Measurements from ENCODE around the gene NOM1.

Gene NOM1

GRCh38 chr7:157000741-157001653, 51.5 kb downstream of the NOM1 start:
- Mint-ChIP-seq H3K27me3 (peaks cover 39% of the 10 kb centered on the region), H3K27ac (no peak overlapping the region), H3K4me3 (peak overlapping the region; percentile 71), H3K4me1 (peaks cover 10% of the 10 kb centered on the region), H3K36me3 (no peaks in the 10 kb centered on the region), H3K9me3 (peaks cover 1% of the 10 kb centered on the region)
- DNase-seq (ENCODE audit: low spot score in 2 of 2) (no peak), ATAC-seq (ENCODE audit: low read depth) (no peak)

GRCh38 chr7:157001920-157002818, 52.7 kb downstream of the NOM1 start:
- H3K27ac Mint-ChIP-seq = no peak overlapping the region

GRCh38 chr7:157002819-157003421, 53.4 kb downstream of the NOM1 start:
- Mint-ChIP-seq H3K4me3 (no peak overlapping the region), H3K9me3 (peaks cover 1% of the 10 kb centered on the region), H3K4me1 (peaks cover 12% of the 10 kb centered on the region), H3K27me3 (peaks cover 28% of the 10 kb centered on the region), H3K36me3 (no peaks in the 10 kb centered on the region), H3K27ac (no peak overlapping the region)
- ATAC-seq (ENCODE audit: low read depth) = no peak
- no peak for DNase-seq (ENCODE audit: low spot score in 2 of 2)

More at GRCh38 chr7:157001920-157002818, 52.7 kb downstream of the NOM1 start:
- Mint-ChIP-seq H3K27me3 (peaks cover 34% of the 10 kb centered on the region), H3K4me1 (peaks cover 12% of the 10 kb centered on the region), H3K9me3 (peaks cover 1% of the 10 kb centered on the region), H3K36me3 (no peaks in the 10 kb centered on the region), H3K4me3 (no peak overlapping the region)
- ATAC-seq (ENCODE audit: low read depth) (no peak), DNase-seq (ENCODE audit: low spot score in 2 of 2) (no peak)

GRCh38 chr7:157003445-157003755, 53.9 kb downstream of the NOM1 start:
- H3K27ac Mint-ChIP-seq = peak overlapping the region; percentile 73
- peaks cover 26% of the 10 kb centered on the region for H3K27me3 Mint-ChIP-seq
- H3K36me3 Mint-ChIP-seq = no peaks in the 10 kb centered on the region
- DNase-seq (ENCODE audit: low spot score in 2 of 2) (no peak), ATAC-seq (ENCODE audit: low read depth) (no peak)
- H3K4me3 Mint-ChIP-seq = no peak overlapping the region
- peaks cover 12% of the 10 kb centered on the region for H3K4me1 Mint-ChIP-seq
- peaks cover 1% of the 10 kb centered on the region for H3K9me3 Mint-ChIP-seq

GRCh38 chr7:157003756-157004520, 54.4 kb downstream of the NOM1 start:
- H3K27me3 Mint-ChIP-seq = peaks cover 25% of the 10 kb centered on the region
- peak overlapping the region; percentile 73 for H3K27ac Mint-ChIP-seq
- peak in 1 of 2 donors; percentile 24 for DNase-seq (ENCODE audit: low spot score in 2 of 2)
- no peaks in the 10 kb centered on the region for H3K36me3 Mint-ChIP-seq
- H3K9me3 Mint-ChIP-seq = peaks cover 1% of the 10 kb centered on the region
- H3K4me3 Mint-ChIP-seq = no peak overlapping the region
- peaks cover 12% of the 10 kb centered on the region for H3K4me1 Mint-ChIP-seq
- ATAC-seq (ENCODE audit: low read depth) = no peak

GRCh38 chr7:157004521-157005455, 55.3 kb downstream of the NOM1 start:
- peaks cover 1% of the 10 kb centered on the region for H3K9me3 Mint-ChIP-seq
- peaks cover 27% of the 10 kb centered on the region for H3K27me3 Mint-ChIP-seq
- DNase-seq (ENCODE audit: low spot score in 2 of 2) (no peak), ATAC-seq (ENCODE audit: low read depth) (no peak)
- no peaks in the 10 kb centered on the region for H3K36me3 Mint-ChIP-seq
- H3K4me3 Mint-ChIP-seq = no peak overlapping the region
- H3K4me1 Mint-ChIP-seq = peaks cover 14% of the 10 kb centered on the region
- peak overlapping the region; percentile 31 for H3K27ac Mint-ChIP-seq

GRCh38 chr7:157005456-157006204, 56.1 kb downstream of the NOM1 start:
- H3K9me3 Mint-ChIP-seq = peaks cover 1% of the 10 kb centered on the region
- DNase-seq (ENCODE audit: low spot score in 2 of 2) = no peak
- H3K27ac Mint-ChIP-seq = no peak overlapping the region
- peaks cover 11% of the 10 kb centered on the region for H3K4me1 Mint-ChIP-seq
- ATAC-seq (ENCODE audit: low read depth) = no peak
- H3K4me3 Mint-ChIP-seq = no peak overlapping the region
- no peaks in the 10 kb centered on the region for H3K36me3 Mint-ChIP-seq
- H3K27me3 Mint-ChIP-seq = peaks cover 25% of the 10 kb centered on the region

- Mint-ChIP-seq H3K4me1 (peaks cover 8% of the 10 kb centered on the region), H3K9me3 (peaks cover 1% of the 10 kb centered on the region), H3K36me3 (no peaks in the 10 kb centered on the region), H3K4me3 (no peak overlapping the region), H3K27me3 (peaks cover 21% of the 10 kb centered on the region), H3K27ac (no peak overlapping the region)
- ATAC-seq (ENCODE audit: low read depth) (no peak), DNase-seq (ENCODE audit: low spot score in 2 of 2) (no peak)
Measured at GRCh38 chr7:157006205-157006747, 56.8 kb downstream of the NOM1 start.

GRCh38 chr7:157006829-157007469, 57.4 kb downstream of the NOM1 start:
- Mint-ChIP-seq H3K4me3 (no peak overlapping the region), H3K9me3 (peaks cover 1% of the 10 kb centered on the region), H3K27me3 (peaks cover 23% of the 10 kb centered on the region), H3K4me1 (peaks cover 11% of the 10 kb centered on the region), H3K36me3 (no peaks in the 10 kb centered on the region), H3K27ac (no peak overlapping the region)
- ATAC-seq (ENCODE audit: low read depth) (no peak), DNase-seq (ENCODE audit: low spot score in 2 of 2) (no peak)

GRCh38 chr7:157007470-157008066, 58.1 kb downstream of the NOM1 start:
- peaks cover 1% of the 10 kb centered on the region for H3K9me3 Mint-ChIP-seq
- no peak overlapping the region for H3K27ac Mint-ChIP-seq
- H3K4me3 Mint-ChIP-seq = no peak overlapping the region
- DNase-seq (ENCODE audit: low spot score in 2 of 2) (no peak), ATAC-seq (ENCODE audit: low read depth) (no peak)
- H3K4me1 Mint-ChIP-seq = peaks cover 10% of the 10 kb centered on the region
- peaks cover 22% of the 10 kb centered on the region for H3K27me3 Mint-ChIP-seq
- no peaks in the 10 kb centered on the region for H3K36me3 Mint-ChIP-seq

All from memory B cell (primary cell).